HepG2 (cell line): ENCODE results near the gene C12orf43. TPM values are rescaled to one million over a fixed set of nuclear protein-coding genes. Genes with fewer than 3 reads are reported as not detected.

Source experiments
- ATF7-NPFF ChIP-seq: sonication (generic); formaldehyde crosslinking; IDR thresholded peaks from 2 replicates; pipeline ENCODE4 v1.8.1; 2023; ENCODE audit warnings: mild to moderate bottlenecking, low read depth, missing genetic modification reagents, moderate library complexity
- DBP ChIP-seq: sonication (generic); formaldehyde crosslinking; IDR thresholded peaks from 2 replicates; pipeline ENCODE4 v1.4.0; 2020; ENCODE audit warnings: missing genetic modification reagents; ENCODE audit errors: not compliant biosample characterization
- ERF ChIP-seq: IDR thresholded peaks from 2 replicates; pipeline ENCODE4 v1.6.1; 2018; ENCODE audit warnings: missing biosample characterization, missing genetic modification reagents
- FOSL1 ChIP-seq: sonication (generic); formaldehyde crosslinking; IDR thresholded peaks from 2 replicates; pipeline ENCODE4 v1.9.0; 2021; ENCODE audit warnings: missing genetic modification reagents, borderline replicate concordance
- FOSL2 ChIP-seq: sonication (generic); formaldehyde crosslinking; IDR thresholded peaks from 2 replicates; pipeline ENCODE4 v1.4.0; 2020; ENCODE audit warnings: missing genetic modification reagents
- FOXA1 ChIP-seq, 2 experiments: fragments of 450-650 bp in 1 of 2; sonication (generic) in 1 of 2; formaldehyde crosslinking in 1 of 2; IDR thresholded peaks; 2 replicates each; pipeline versions ENCODE4 v1.4.0 to v1.6.1; 2016 to 2020; ENCODE audit warnings: missing genetic modification reagents in 1 of 2
- GFI1 ChIP-seq: sonication (generic); formaldehyde crosslinking; IDR thresholded peaks from 2 replicates; pipeline ENCODE4 v1.5.0; 2020; ENCODE audit warnings: missing genetic modification reagents, mild to moderate bottlenecking, borderline replicate concordance
- HMG20B ChIP-seq: conservative IDR thresholded peaks from 2 replicates; pipeline ENCODE4 v1.6.1; 2016; ENCODE audit warnings: missing genetic modification reagents, missing compliant biosample characterization
- HNRNPK ChIP-seq: fragments of 200-400 bp; formaldehyde crosslinking; IDR thresholded peaks from 2 replicates; pipeline ENCODE4 v1.6.1; 2018; ENCODE audit warnings: low read length, low read depth, moderate library complexity, mild to moderate bottlenecking; ENCODE audit not compliant: poor library complexity, severe bottlenecking
- MAFG ChIP-seq: sonication (generic); formaldehyde crosslinking; IDR thresholded peaks from 2 replicates; pipeline ENCODE4 v1.5.1; 2020; ENCODE audit warnings: mild to moderate bottlenecking, missing genetic modification reagents
- MIXL1 ChIP-seq: IDR thresholded peaks from 2 replicates; pipeline ENCODE4 v1.6.1; 2016
- NFKB2 ChIP-seq: sonication (generic); formaldehyde crosslinking; IDR thresholded peaks from 2 replicates; pipeline ENCODE4 v1.4.0; 2020; ENCODE audit warnings: missing genetic modification reagents, borderline replicate concordance
- PLRG1 ChIP-seq: fragments of 450-650 bp; conservative IDR thresholded peaks from 2 replicates; pipeline ENCODE4 v1.6.1; 2016
- REL ChIP-seq: sonication (generic); formaldehyde crosslinking; conservative IDR thresholded peaks from 2 replicates; pipeline ENCODE4 v1.8.0; 2022; ENCODE audit warnings: mild to moderate bottlenecking, missing genetic modification reagents, moderate library complexity
- SOX13 ChIP-seq, 3 experiments: fragments of 450-650 bp in 1 of 3; sonication (generic) in 1 of 3; formaldehyde crosslinking in 1 of 3; IDR thresholded peaks in 2 of 3; conservative IDR thresholded peaks in 1 of 3; 2 replicates each; pipeline versions ENCODE4 v1.5.0 to v1.6.1; 2016 to 2020; ENCODE audit warnings: antibody characterized with exemption in 1 of 3, mild to moderate bottlenecking in 1 of 3, missing compliant biosample characterization in 1 of 3, missing genetic modification reagents in 1 of 3, moderate library complexity in 1 of 3
- ZBED4 ChIP-seq: sonication (generic); formaldehyde crosslinking; IDR thresholded peaks from 2 replicates; pipeline ENCODE4 v1.4.0; 2020; ENCODE audit warnings: missing genetic modification reagents, borderline replicate concordance
- ZFP36 ChIP-seq: fragments of 150-350 bp; IDR thresholded peaks from 2 replicates; pipeline ENCODE4 v1.6.1; 2018; ENCODE audit warnings: borderline replicate concordance, low read length, low read depth; ENCODE audit not compliant: partially characterized antibody
- ZNF143 ChIP-seq: sonication (generic); formaldehyde crosslinking; IDR thresholded peaks from 2 replicates; pipeline ENCODE4 v1.4.0; 2020; ENCODE audit warnings: missing genetic modification reagents
- ZNF264 ChIP-seq: sonication (generic); formaldehyde crosslinking; IDR thresholded peaks from 2 replicates; pipeline ENCODE4 v1.4.0; 2020; ENCODE audit warnings: missing genetic modification reagents
- ZNF44 ChIP-seq: sonication (generic); formaldehyde crosslinking; IDR thresholded peaks from 2 replicates; pipeline ENCODE4 v1.5.1; 2020; ENCODE audit warnings: mild to moderate bottlenecking, missing genetic modification reagents
- ZNF766 ChIP-seq: sonication (generic); formaldehyde crosslinking; IDR thresholded peaks from 2 replicates; pipeline ENCODE4 v1.5.0; 2020; ENCODE audit warnings: missing genetic modification reagents, borderline replicate concordance
- polyA plus RNA-seq, 8 experiments: library from polyadenylated mRNA; depleted of rRNA in 3 of 8; stranded (reverse) in 7 of 8; unstranded in 1 of 8; fragments of >200 nt; fragmentation: Illumina TruSeq in 4 of 8; extraction: Trizol in 4 of 8; gene quantifications; 2 replicates each; pipeline versions ENCODE4 v1.2.1 to v1.2.3, GENCODE V29; 2011 to 2016; ENCODE audit warnings: low read depth in 4 of 8, missing spikeins in 1 of 8, mixed read lengths in 1 of 8; ENCODE audit not compliant: insufficient read depth in 1 of 8
- total RNA-seq, 5 experiments: library from RNA; depleted of rRNA; stranded (reverse); fragments of >200 nt; fragmentation: Illumina TruSeq; extraction: Trizol; gene quantifications; 2 replicates each; pipeline ENCODE4 v1.2.3, GENCODE V29; 2016; ENCODE audit warnings: low read depth in 1 of 5

The C12orf43 gene
- total and polyA plus RNA-seq, 2 of the 13 experiments (the other 11 are each of a cell fraction or from before 2014, with no cell fraction given): 7.9 to 11.1 TPM

GRCh38 chr12:121015825-121016766, at the start of gene C12orf43 (continued):
- TF ChIP-seq DBP (CRISPR knock-in tag): no peak
- peak; percentile 98 for TF ChIP-seq ZNF143 (CRISPR knock-in tag)
- TF ChIP-seq REL: 0 out of 2 replicates have a peak, but pooled peaks have one; percentile 45
- no peak for TF ChIP-seq FOSL1
- TF ChIP-seq ZNF766 (CRISPR knock-in tag): no peak
- no peak for TF ChIP-seq ZBED4 (CRISPR knock-in tag)
- TF ChIP-seq ZNF264 (CRISPR knock-in tag): no peak
- peak; percentile 58; the same call in 1 of the 2 replicates for TF ChIP-seq FOSL2 (CRISPR knock-in tag)
- TF ChIP-seq HNRNPK: no peak
- TF ChIP-seq NFKB2 (CRISPR knock-in tag): no peak; the same call in 1 of the 2 replicates
- TF ChIP-seq FOXA1 (IDR thresholded peaks at IDR 0.05): no peak
- no peak for TF ChIP-seq FOXA1 (CRISPR knock-in tag; IDR thresholded peaks at IDR 0.05)
- no peak for TF ChIP-seq ZFP36
- TF ChIP-seq SOX13 (IDR thresholded peaks at IDR 0.05): no peak
- TF ChIP-seq SOX13 (CRISPR knock-in tag; conservative IDR thresholded peaks at IDR 0.05 in 1 of 2, IDR thresholded peaks at IDR 0.05 in 1 of 2): peak in 1 of 2 experiments; percentile 38; a peak in 1 of 4 replicates
- TF ChIP-seq ZNF44: peak; percentile 85; the same call in 1 of the 2 replicates
- no peak for TF ChIP-seq ATF7-NPFF (CRISPR knock-in tag)
- no peak for TF ChIP-seq HMG20B (CRISPR knock-in tag)
- TF ChIP-seq GFI1: no peak
- TF ChIP-seq PLRG1: no peak
- TF ChIP-seq ERF (CRISPR knock-in tag): 0 out of 2 replicates have a peak, but pooled peaks have one; percentile 34
- no peak for TF ChIP-seq MAFG (CRISPR knock-in tag)
- peak; percentile 65 for TF ChIP-seq MIXL1
